Osteocyte (in vitro differentiated cells): Measurements from ENCODE around the gene VAC14. TPM values are rescaled to one million over a fixed set of nuclear protein-coding genes. Genes with fewer than 3 reads are reported as not detected.

ENCODE experiments used
- DNase-seq: peaks from one replicate; pipeline ENCODE4 v3.0.0; 2021; ENCODE audit warnings: mixed read lengths; ENCODE audit not compliant: unreplicated experiment; ENCODE audit errors: extremely low spot score
- H3K27ac Mint-ChIP-seq: one replicate; pipeline ENCODE4 v1.8.0; 2021; ENCODE audit warnings: mild to moderate bottlenecking, mixed read lengths; ENCODE audit not compliant: unreplicated experiment
- H3K27me3 Mint-ChIP-seq: one replicate; pipeline ENCODE4 v1.8.0; 2021; ENCODE audit warnings: mixed read lengths; ENCODE audit not compliant: unreplicated experiment
- H3K36me3 Mint-ChIP-seq: one replicate; pipeline ENCODE4 v1.8.0; 2021; ENCODE audit warnings: mixed read lengths; ENCODE audit not compliant: unreplicated experiment
- H3K4me1 Mint-ChIP-seq: one replicate; pipeline ENCODE4 v1.8.0; 2021; ENCODE audit warnings: mixed read lengths; ENCODE audit not compliant: unreplicated experiment
- H3K4me3 Mint-ChIP-seq: one replicate; pipeline ENCODE4 v1.8.0; 2021; ENCODE audit warnings: mild to moderate bottlenecking, moderate library complexity, mixed read lengths; ENCODE audit not compliant: unreplicated experiment
- H3K9me3 Mint-ChIP-seq: one replicate; pipeline ENCODE4 v1.8.0; 2021; ENCODE audit warnings: mixed read lengths; ENCODE audit not compliant: unreplicated experiment
- CTCF ChIP-seq: fragments of 200-600 bp; sonication (generic); IDR thresholded peaks from 2 replicates; pipeline ENCODE4 v1.5.0; 2021; ENCODE audit warnings: antibody characterized with exemption, mild to moderate bottlenecking, moderate library complexity
- total RNA-seq: library from RNA; stranded (reverse); gene quantifications from 2 replicates; pipeline ENCODE4 v1.2.1, GENCODE V29; 2021

VAC14 gene
- total RNA-seq, 1 donor from 2014 or later: 44.5 TPM

- no peak for DNase-seq
- Mint-ChIP-seq H3K4me1 (peaks cover 69% of the 10 kb centered on the region), H3K27me3 (no peaks in the 10 kb centered on the region), H3K9me3 (no peaks in the 10 kb centered on the region), H3K4me3 (no peak overlapping the region), H3K27ac (peak overlapping the region; percentile 44), H3K36me3 (peaks cover 3% of the 10 kb centered on the region)
- TF ChIP-seq CTCF: no peak
These were observed 51.8 kb downstream of the VAC14 start for GRCh38 chr16:70749006-70749678.

GRCh38 chr16:70747703-70748631 is 53.0 kb downstream of the VAC14 start:
- Mint-ChIP-seq H3K27ac (no peak overlapping the region), H3K4me1 (peaks cover 58% of the 10 kb centered on the region), H3K4me3 (no peak overlapping the region), H3K27me3 (no peaks in the 10 kb centered on the region), H3K36me3 (peaks cover 13% of the 10 kb centered on the region), H3K9me3 (no peaks in the 10 kb centered on the region)
- TF ChIP-seq CTCF: no peak
- DNase-seq: no peak

- Mint-ChIP-seq H3K9me3 (no peaks in the 10 kb centered on the region), H3K36me3 (peaks cover 15% of the 10 kb centered on the region), H3K4me3 (no peak overlapping the region), H3K27ac (peak overlapping the region; percentile 88), H3K4me1 (peaks cover 50% of the 10 kb centered on the region), H3K27me3 (no peaks in the 10 kb centered on the region)
- TF ChIP-seq CTCF: no peak
- DNase-seq: no peak
These were observed 54.1 kb downstream of the VAC14 start for GRCh38 chr16:70746708-70747424.

GRCh38 chr16:70746040-70746707 is 54.8 kb downstream of the VAC14 start:
- H3K4me1 Mint-ChIP-seq: peaks cover 50% of the 10 kb centered on the region
- no peak for TF ChIP-seq CTCF
- H3K36me3 Mint-ChIP-seq: peaks cover 15% of the 10 kb centered on the region
- H3K4me3 Mint-ChIP-seq: no peak overlapping the region
- DNase-seq: no peak
- no peaks in the 10 kb centered on the region for H3K27me3 Mint-ChIP-seq
- no peaks in the 10 kb centered on the region for H3K9me3 Mint-ChIP-seq
- peak overlapping the region; percentile 88 for H3K27ac Mint-ChIP-seq
